Kasumi-1 (cell line): Measurements from ENCODE around the gene CLN6.
"Not testable (repeated sequence)": the region's sequence is repeated elsewhere in the genome, so short reads cannot be mapped to it uniquely, and the experiment has no call there.

Experiments
- DNase-seq, 2 experiments: peaks; one replicate each; lab custom pipeline; 2025; lab: John Stamatoyannopoulos, UW

CLN6 gene

DNA sequence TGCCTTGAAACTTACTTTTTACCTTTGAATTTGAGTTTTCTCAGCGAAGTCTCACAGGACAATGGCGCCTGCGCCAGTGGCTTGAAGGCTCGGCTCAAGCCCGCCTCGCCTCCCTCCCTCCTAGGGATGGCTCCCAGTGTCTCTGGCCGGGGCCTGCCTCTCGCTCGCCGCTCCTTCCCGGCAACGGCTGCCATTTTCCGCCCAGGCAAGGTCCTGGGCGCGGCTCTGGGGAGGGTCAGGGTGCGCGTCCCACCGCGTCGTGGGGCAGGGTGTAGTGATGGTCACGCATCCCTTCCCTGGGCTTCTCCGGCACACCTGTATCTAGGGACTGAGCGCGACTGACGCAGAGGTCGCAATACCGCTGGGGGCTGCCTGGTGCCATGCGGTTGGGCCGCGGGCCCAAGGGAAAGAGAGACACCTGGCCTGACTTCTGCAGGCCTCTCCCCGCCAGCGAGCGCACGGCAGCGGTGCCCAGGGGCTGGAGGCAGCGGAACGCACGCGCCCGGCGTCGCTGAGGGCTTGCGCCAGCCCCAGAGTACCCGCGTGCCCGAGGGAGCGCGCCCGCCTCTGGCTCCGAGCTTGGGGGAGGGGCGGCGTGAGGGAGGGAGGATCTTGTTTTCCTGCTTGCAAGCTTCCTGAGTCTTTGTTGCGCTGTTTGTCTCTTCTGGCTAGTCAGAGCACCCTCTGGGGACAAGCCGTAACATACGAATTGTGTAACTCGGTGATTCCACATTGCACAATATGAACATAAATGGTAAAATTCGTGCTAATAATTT is 27.3 kb upstream of the CLN6 start:
- DNase-seq: peak; percentile 20 to 29

DNA sequence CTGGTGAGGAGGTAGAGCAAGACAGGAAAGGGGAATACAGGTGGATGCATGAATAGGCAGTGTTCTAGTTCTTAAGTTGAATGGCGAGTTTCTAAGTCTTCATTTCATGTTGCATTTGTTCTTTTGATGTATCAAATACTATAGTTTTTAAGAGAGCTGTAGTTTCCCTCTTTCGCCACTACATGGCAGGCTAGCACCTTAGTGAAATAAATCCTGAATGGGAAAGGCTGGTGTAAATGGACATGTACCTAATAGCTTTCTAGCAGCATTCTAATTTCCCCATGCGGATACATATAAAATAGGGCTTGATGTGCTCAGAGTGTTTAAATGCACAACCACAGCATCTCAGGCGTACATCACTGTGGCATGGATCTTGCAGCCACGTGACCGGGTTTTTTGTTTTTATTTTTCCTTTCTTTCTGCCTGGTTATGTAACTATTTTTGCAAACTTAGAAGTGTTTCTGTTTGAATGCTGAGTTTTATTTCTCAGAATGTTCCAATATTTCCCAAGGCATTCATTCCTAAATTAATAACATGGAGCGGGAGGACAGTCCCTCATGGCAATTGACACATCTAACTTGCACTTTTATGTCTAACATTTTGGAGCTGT is 23.5 kb upstream of the CLN6 start:
- peak; percentile 83 to 94 for DNase-seq

DNA sequence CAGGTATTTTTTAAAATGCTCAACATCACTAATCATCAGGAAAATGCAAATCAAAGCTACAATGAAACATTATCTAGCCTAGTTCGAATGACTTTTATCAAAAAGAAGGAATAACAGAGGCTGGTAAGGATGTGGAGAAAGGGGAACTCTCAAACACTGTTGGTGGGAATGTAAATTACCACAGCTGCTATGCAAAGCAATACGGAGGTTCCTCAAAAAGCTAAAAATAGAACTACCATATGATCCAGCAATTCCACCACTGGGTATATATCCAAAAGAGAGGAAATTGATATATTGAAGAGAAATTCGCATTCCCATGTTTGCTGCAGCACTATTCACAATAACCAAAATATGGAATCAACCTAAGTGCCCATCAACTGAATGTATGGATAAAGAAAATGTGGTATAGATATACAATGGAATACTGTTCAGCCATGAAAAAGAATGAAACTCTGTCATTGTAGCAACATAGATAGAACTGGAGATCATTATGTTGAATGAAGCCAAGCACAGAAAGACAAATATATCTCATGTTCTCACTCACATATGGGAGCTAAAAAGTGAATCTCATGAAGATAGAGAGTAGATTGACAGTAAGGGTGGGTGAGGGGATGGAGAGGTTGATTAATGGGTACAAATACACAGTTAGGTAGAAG is 19.7 kb upstream of the CLN6 start:
- peak; percentile 57 to 63 for DNase-seq

DNA sequence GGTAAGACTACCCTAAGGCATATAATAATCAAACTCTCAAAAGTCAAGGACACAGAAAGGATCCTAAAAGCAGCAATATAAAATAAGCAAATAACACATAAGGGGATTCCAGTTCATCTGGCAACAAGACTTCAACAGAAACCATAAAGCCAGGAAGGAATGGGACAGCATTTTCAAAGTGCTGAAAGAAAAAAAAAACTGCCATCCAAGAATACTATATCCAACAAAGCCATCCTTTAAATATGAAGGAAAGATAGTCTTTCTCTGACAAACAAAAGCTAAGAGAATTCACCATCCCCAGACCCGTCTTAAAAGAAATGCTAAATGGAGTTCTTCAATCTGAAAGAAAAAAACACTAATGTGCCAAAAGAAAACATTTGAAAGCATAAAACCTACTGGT is 14.7 kb upstream of the CLN6 start:
- DNase-seq: no peak

DNA sequence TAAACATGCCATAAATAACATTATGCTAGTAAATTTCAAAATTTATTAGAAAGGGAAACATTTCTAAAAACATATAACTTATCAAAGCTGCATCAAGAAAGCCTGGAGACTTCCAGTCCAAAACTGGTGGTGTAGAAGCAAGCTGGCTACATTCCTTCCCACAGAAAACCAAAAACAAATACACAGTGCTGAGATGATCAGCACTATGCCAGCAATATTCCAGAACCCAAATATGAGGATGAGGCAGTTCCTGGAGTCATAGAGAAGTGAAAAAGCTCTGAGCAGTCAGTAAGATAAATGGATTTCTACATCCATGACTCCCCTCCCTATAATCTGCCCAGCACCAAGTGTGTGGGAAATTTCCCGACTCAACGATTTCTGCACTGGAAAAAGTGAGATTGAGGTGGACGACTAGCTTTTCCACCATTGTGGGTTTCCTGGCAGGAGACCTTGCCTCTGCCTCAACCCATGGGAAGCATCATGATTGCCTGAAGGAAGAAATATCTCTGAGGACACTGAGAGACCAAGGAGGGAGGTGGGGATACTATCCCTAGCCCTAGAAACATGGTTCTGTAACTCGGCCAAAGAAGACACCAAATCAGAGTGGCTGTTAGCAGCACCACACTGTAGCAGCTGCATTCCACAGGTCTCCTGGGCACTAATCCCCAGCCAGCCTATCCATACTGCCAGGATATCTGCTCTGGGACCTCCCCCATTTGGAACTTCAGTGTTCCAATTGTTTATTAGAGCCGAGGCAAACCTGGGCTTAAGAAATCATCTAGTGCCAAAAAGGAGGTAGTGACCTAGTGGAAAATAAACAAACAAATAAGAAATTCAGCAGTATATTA is 11.8 kb upstream of the CLN6 start:
- DNase-seq: no peak

DNA sequence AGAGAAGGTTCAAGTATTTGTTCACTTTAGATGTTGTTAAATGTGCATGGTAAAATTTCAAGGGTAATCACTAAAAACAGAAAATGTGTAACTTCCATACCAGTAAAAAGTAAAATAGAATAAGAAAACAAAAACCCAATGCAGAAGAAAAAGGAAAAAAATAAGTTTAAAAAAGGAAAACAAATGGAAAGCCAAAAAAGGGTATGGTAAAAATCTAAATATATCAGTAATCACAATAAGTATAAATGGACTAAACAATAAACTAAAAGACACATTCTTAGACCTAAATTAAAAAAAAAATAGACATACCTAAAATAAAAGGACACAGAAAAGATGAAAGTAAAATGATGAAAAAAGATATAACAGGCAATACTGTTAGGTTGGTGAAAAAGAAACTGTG is 9.5 kb upstream of the CLN6 start:
- DNase-seq: no peak

DNA sequence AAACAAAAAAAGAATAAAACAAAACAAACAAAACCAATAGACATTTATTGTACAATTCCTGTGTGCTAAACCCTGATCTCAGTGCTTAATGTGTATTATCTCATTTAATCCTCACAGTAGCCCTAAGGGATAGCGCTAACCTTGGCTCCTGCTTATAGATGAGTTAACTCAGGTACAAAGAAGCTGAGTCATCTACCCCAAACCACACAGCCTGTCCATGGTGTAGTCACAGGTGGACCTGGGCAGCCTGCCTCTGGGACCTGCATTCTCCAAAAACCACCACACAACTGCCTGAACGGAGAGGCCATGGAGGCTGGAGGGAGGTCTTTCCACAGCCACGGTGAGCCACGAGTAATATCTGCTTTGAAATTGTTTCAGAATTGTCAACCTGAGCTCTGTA is 5.5 kb upstream of the CLN6 start:
- DNase-seq: no peak

DNA sequence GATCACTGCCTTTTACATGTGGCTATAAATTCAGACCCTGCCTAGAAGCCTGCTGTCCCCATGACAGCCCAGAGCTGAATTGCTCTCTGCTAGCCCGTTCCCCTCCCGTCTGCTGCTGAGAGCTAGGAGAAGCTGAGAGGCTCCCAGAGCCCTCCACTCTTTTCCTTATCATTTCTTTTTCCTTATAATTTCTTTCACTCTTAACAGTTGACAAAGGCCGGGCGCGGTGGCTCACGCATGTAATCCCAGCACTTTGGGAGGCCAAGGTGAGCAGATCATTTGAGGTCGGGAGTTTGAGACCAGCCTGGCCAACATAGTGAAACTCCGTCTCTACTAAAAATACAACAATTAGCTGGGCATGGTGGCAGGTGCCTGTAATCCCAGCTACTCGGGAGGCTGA is 5.0 kb upstream of the CLN6 start:
- DNase-seq: not testable (repeated sequence)

DNA sequence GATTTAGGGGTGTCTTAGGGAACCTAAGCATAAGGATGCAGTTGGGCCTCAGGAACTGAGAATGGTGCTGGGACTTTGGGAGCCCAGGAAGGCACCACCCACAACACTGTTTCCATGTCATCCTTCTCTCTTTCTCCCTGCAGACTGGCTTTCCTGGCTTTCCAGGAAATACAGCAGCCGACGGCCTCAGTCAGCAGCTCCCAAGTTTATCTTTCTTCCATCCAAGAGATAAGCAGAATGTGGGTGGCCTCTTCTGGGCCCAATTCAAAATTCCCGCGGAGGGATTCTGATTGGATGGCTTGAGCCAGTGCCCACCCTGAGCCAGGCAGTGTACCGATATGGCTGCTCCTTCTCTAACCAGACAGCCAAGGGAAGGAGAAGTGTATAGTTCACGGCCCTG is 4.5 kb upstream of the CLN6 start:
- DNase-seq: no peak

DNA sequence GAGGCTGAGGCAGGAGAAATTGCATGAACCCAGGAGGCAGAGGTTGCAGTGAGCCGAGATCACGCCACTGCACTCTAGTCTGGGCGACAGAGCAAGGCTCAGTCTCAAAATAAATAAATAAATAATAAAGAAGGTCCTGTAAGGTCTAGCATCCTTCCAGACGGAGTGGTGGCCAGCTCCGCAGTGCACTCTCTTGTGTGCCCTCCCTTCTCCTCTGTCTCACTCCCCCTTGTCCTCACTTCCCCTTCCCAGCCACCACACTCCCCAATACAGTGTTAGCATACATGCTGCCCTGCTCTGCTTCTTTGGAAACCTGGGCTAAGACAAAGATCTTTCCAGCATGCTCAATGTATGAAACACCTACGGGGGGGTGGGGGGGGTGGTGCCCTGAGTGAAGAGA is 3.4 kb upstream of the CLN6 start:
- peak; percentile 64 to 77 for DNase-seq

DNA sequence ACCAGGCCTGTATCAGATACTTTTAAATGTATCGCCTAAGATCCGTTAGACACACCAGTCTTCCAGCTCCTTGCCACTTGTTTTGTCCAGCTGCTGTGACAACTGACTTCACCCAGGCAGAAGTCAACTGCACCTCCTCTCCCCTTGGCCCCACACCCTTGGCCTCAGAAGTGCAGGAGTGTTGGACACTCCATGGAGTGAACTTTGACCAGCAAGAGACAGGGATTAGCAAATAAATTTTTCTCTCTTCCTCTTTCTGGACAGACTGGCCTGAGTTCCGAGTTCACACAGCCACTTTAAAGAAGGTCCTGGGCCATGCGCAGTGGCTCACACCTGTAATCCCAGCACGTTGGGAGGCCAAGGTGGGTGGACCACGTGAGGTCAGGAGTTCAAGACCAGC is 2.9 kb upstream of the CLN6 start:
- no peak for DNase-seq

DNA sequence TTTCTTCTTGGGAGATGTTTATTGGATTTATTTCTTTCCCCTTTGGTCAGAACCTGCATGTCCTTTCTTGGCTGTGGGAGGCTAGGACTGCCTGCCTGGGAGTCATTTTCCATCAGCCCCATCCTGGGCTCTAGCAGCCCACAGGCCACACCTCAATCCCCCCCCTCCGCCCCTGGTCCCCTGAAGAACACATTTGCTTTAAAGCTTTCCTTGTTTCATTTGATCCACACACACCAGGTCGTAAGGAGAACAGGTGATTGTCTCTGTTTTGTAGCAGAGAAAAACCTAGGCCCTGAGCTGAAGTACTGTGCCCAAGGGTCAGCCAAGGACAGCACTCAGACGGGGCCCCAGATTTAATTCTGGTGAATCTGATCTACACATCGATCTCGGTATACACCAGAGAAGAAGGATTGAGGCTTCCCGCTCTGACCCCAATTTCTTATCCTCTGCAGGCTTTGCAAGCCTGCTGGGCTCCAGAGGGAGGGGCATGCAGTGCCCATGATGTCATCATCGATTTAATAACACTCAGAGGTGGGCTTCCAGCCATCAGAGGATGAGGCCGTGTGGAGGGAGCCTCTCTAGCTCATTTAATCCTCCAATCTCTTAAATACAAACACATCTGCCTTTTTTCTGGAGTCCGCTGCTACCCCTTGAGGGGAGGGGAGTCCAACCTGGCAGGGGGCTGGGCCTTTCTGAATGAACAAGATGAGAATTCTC is 1.7 kb upstream of the CLN6 start:
- DNase-seq: no peak

DNA sequence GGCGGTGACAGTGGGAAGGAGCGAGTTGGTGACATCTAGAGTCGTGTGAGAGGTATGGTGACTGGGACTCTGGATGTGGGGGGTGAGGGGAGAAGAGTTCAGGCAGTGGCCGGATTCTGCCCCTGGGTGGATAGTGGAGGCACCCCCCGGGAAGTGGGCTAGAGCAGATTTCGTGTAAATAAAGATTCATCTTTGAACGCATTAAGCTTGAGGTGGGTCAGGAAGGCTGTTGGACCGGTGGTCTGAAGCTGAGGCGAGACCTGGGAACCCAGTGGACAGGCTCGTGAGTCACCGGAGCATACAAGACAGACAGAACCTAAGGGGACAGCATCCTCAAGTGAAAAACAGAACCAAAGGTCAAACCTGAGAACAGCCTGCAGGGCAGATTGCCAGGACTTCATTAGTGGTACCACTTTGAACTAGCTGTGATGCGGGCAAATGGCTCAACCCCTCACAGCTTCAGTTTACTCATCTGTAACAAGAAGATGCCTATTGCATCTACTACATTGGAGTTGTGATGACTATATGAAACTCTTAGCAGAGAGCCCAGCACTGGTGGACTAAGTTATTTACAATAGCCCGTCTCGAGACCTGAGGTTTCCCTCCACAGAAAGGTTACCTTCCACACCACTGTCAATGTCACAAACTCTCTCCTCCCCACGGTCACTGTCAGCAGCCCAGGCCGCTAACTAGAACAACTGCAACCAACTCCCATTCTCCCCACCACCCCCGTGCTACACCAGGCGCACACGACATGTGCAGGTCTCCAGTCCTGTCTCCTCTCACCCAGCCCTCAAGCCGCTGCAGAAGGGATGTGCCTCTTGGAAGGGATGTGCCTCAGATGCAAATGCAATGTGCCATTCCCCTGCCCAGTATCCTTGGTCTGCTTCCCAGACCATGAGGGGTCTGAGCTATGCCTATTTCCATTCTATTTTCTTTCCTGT is 901 bp upstream of the CLN6 start:
- peak in 1 of 2 experiments; percentile 81 for DNase-seq

DNA sequence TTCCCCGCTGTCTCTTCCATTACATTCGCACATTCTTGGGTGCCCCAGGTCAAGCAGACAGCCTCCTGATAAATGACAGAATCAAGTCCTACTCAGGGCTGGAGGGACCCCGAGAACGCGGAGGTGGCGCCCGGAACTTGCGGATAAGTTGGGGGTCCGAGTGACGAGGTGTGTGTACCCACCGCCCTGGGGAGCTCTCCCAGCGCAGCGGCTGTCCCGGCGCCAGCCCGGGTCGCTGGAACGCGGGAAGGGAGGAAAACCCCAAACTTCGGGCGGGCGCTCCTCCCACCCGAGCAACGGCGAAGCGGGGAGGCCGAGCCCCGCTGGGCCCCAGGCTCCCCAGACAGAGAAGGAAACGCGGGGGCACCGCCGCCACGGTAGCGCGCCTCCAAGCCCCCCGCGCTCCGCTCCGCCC is 550 bp downstream of the CLN6 start:
- no peak for DNase-seq

DNA sequence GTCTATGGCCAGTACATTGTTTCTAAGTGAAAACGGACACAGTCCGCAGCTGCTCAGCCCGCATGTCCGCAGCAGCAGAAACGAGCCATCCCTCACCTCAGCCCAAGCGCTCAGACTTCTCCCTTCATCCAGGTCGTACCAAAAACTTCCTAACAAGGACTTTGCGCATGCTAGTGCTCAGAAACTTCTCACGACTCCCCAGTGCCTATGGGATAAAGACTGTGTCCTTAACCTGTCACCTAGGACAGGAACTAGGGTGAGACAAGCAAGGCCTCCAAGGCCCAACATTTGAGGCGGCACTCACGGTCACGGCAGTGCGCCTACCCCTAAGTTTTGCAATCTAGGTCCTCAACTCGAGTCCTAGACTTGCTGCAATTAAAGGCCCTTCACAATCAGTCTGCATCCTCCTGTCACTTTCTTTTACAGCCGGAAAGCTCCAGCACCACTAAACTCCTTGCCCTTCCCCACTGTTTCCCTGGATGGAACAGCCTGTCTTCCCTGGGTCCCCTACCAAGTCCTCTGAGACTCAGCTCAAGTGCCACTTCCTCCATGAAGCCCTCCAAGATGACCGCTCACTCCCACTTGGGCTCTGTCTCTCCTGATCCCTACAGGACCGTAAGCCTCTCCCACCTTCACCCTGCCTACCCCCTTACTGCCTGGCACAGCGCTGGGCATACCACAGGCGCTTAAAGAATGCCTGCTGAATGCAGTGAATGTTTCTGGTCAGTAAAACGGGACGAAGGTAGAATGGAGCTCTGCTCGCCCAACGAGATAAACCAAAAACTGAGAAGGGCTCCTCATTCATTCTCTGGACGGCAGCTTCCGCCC is 1.2 kb downstream of the CLN6 start:
- DNase-seq: peak in 1 of 2 experiments; percentile 19

DNA sequence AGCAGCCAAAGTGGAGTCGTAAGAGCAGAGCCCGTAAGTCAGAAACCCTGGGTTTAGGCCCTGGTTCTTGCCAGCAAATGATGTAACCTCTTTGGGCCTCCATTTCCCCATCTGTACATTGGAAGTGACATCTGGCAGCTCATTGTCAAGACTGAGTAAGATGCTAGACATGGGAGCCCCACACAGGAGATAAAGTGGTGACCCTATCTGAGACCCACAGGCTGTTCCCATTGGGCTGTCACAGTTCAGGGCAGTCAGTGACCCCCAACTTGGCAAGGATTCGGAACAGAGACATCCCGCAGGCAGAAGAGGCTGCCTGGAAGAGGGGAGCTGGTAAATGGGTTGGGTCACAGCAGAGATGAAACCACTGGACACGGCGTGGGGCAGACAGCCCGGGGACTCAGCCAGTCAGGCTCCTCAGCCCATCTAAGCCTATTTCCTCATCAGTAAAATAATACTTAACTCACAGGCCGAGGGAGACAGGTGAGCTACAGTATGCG is 1.8 kb downstream of the CLN6 start:
- no peak for DNase-seq

DNA sequence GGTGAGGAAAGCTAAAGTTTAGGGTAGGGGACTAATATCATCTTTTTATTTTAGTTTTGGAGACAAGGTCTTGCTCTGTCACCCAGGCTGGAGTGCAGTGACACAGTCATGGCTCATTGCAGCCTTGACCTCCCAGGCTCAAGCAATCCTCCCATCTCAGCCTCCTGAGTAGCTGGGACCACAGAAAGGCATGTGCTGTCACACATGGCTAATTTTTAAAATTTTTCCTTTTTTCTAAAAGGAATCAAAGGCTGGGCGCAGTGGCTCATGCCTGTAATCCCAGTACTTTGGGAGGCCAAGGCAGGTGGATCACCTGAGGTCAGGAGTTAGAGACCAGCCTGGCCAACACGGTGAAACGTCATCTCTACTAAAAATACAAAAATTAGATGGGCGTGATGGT is 4.1 kb downstream of the CLN6 start:
- not testable (repeated sequence) for DNase-seq

DNA sequence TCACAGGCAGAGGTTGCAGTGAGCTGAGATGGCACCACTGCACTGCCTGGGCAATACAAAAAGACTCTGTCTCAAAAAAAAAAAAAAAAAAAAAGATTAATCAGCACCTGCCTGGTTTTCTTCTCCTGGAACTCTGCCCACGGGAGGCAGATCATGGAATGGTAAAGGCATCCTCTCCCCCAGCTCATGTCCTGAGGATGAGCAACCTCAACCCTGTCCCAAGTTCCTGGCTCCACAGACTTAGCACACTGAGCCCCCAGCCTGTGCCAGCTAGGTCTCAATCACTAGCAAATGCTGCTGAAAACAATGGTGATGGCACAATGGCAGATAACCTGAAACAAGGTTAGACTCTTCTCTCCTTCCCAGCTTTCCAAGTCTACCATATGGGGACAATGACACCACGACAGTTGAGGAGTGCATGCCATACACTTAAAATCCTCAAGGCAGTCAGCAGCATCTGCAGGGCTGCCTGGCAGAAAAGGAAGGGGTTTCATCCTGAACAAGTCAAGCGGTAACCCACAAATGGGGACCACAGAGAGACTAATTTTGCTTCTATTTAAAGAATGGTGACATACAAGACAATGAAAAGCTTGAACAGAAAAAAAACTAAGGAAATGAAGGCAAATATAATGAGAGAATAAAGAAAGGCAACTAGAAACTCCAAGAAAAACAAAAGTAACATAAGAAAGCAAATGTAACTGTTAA is 4.8 kb downstream of the CLN6 start:
- peak; percentile 93 for DNase-seq

DNA sequence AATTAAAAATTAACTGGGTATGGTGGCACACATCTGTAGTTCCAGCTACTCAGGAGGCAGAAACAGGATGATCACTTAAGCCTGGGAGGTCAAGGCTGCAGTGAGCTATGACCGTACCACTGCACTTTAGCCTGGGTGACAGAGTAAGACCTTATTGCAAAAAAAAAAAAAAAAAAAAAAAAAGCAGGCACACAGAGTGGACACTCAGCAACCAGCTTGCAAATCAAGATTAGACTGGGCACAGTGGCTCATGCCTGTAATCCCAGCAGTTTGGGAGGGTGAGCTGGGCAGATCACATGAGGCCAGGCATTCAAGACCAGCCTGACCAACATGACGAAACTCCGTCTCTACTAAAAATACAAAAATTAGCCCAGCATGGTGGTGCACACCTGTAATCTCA is 5.4 kb downstream of the CLN6 start:
- DNase-seq: no peak
